Panc1 (cell line): ENCODE results near the gene POU2F1.

Experiments used
- POLR2AphosphoS5 ChIP-seq: IDR thresholded peaks from 2 replicates; pipeline ENCODE4 v1.6.1; 2012; ENCODE audit warnings: mild to moderate bottlenecking, low read depth, low read length, moderate library complexity
- TCF7L2 ChIP-seq: IDR thresholded peaks from 2 replicates; pipeline ENCODE4 v1.6.1; 2011; ENCODE audit warnings: mild to moderate bottlenecking, low read depth, low read length, inconsistent platforms
- TF ChIP-seq, protein P1 (sequence below): fragments of 450-650 bp; IDR thresholded peaks from 2 replicates; pipeline ENCODE4 v1.5.1; 2017; ENCODE audit warnings: mild to moderate bottlenecking
- TF ChIP-seq, protein P2 (sequence below), 2 experiments: IDR thresholded peaks; 2 replicates each; pipeline ENCODE4 v1.6.1; 2011 to 2012; ENCODE audit warnings: low read depth in 2 of 2, control low read depth in 1 of 2, low read length in 1 of 2, mild to moderate bottlenecking in 1 of 2, moderate library complexity in 1 of 2; ENCODE audit not compliant: insufficient read depth in 1 of 2

DNA sequence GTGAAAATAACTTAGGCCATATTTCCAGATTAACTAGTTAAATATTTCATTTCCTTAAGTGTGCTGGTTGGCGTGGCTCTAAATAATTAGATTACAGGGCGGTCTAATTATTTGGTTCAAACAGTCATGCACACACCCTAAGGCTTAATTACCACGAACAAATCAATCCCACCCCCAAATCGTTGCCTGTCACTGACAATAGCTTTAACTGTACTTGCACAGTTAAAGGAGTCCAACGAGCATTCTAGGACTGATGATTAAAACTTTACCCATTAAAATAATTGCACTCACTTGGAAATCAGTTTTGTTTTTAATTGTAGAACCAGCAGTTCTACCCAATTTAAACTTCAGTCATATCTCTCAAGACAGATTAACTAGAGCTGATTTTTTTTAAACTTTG lies 1.5 kb upstream of the POU2F1 start:
- TF ChIP-seq, protein P1, sequence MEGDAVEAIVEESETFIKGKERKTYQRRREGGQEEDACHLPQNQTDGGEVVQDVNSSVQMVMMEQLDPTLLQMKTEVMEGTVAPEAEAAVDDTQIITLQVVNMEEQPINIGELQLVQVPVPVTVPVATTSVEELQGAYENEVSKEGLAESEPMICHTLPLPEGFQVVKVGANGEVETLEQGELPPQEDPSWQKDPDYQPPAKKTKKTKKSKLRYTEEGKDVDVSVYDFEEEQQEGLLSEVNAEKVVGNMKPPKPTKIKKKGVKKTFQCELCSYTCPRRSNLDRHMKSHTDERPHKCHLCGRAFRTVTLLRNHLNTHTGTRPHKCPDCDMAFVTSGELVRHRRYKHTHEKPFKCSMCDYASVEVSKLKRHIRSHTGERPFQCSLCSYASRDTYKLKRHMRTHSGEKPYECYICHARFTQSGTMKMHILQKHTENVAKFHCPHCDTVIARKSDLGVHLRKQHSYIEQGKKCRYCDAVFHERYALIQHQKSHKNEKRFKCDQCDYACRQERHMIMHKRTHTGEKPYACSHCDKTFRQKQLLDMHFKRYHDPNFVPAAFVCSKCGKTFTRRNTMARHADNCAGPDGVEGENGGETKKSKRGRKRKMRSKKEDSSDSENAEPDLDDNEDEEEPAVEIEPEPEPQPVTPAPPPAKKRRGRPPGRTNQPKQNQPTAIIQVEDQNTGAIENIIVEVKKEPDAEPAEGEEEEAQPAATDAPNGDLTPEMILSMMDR = no peak
- TF ChIP-seq POLR2AphosphoS5 (no peak), TCF7L2 (no peak)
- TF ChIP-seq, protein P2, sequence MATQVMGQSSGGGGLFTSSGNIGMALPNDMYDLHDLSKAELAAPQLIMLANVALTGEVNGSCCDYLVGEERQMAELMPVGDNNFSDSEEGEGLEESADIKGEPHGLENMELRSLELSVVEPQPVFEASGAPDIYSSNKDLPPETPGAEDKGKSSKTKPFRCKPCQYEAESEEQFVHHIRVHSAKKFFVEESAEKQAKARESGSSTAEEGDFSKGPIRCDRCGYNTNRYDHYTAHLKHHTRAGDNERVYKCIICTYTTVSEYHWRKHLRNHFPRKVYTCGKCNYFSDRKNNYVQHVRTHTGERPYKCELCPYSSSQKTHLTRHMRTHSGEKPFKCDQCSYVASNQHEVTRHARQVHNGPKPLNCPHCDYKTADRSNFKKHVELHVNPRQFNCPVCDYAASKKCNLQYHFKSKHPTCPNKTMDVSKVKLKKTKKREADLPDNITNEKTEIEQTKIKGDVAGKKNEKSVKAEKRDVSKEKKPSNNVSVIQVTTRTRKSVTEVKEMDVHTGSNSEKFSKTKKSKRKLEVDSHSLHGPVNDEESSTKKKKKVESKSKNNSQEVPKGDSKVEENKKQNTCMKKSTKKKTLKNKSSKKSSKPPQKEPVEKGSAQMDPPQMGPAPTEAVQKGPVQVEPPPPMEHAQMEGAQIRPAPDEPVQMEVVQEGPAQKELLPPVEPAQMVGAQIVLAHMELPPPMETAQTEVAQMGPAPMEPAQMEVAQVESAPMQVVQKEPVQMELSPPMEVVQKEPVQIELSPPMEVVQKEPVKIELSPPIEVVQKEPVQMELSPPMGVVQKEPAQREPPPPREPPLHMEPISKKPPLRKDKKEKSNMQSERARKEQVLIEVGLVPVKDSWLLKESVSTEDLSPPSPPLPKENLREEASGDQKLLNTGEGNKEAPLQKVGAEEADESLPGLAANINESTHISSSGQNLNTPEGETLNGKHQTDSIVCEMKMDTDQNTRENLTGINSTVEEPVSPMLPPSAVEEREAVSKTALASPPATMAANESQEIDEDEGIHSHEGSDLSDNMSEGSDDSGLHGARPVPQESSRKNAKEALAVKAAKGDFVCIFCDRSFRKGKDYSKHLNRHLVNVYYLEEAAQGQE (IDR thresholded peaks at IDR 0.05; ENCODE audit: insufficient read depth in 1 of 2, low read depth in 2 of 2, low read length in 1 of 2) = no peak
